H1 (cell line): ENCODE results near the gene DOCK9. TPM values are rescaled to one million over a fixed set of nuclear protein-coding genes. Genes with fewer than 3 reads are reported as not detected.

Experiments used
- CHD7 ChIP-seq: fragments of 300-600 bp; sonication (generic); IDR thresholded peaks from 2 replicates; pipeline ENCODE4 v1.7.1; 2012; ENCODE audit warnings: low read length, moderate library complexity, mild to moderate bottlenecking, inconsistent platforms; ENCODE audit not compliant: insufficient replicate concordance
- CTCF ChIP-seq, 3 experiments: IDR thresholded peaks; 1 replicate in 2 of 3; 2 replicates in 1 of 3; pipeline versions ENCODE4 v1.5.1 to v1.6.1; 2011; ENCODE audit warnings: low read length in 3 of 3, mild to moderate bottlenecking in 3 of 3, inconsistent platforms in 2 of 3, low read depth in 1 of 3, moderate library complexity in 1 of 3; ENCODE audit not compliant: insufficient read depth in 1 of 3; ENCODE audit errors: control extremely low read depth in 1 of 3
- EP300 ChIP-seq, 2 experiments: IDR thresholded peaks; 1 replicate in 1 of 2; 2 replicates in 1 of 2; pipeline ENCODE4 v1.6.1; 2011 to 2012; ENCODE audit warnings: low read depth in 2 of 2, low read length in 2 of 2, mild to moderate bottlenecking in 2 of 2, borderline replicate concordance in 1 of 2, inconsistent platforms in 1 of 2, moderate library complexity in 1 of 2
- FOSL1 ChIP-seq: IDR thresholded peaks from 2 replicates; pipeline ENCODE4 v1.6.1; 2011; ENCODE audit warnings: mild to moderate bottlenecking, low read depth, low read length, moderate library complexity; ENCODE audit not compliant: insufficient read depth
- polyA plus RNA-seq, 7 experiments: library from polyadenylated mRNA; depleted of rRNA in 3 of 7; stranded (reverse) in 5 of 7; unstranded in 2 of 7; fragments of >200 nt in 5 of 7; fragments of 200-250 nt in 2 of 7; gene quantifications; 1 replicate in 5 of 7; 2 replicates in 1 of 7; 4 replicates in 1 of 7; pipeline versions ENCODE4 v1.2.1 to v1.2.3, GENCODE V29; 2011 to 2013; ENCODE audit warnings: missing spikeins in 2 of 7, mixed read lengths in 2 of 7
- total RNA-seq: library from RNA; stranded (reverse); fragmentation: NEBNext Ultra II Directional; extraction: Animal tissue kit (Norgen Biotek cat#: 25700); gene quantifications from 2 replicates; pipeline ENCODE4 v1.2.1, GENCODE V29; 2021

DOCK9 gene
- total and polyA plus RNA-seq, 2 of the 8 experiments (the other 6 are each of a cell fraction or from before 2014, with no cell fraction given) = 21.6 to 31.5 TPM

GRCh38 chr13:98883998-98884397 is 93.9 kb downstream of the DOCK9 start (continued):
- TF ChIP-seq CHD7 = no peak
- TF ChIP-seq FOSL1 = no peak
- TF ChIP-seq CTCF (IDR thresholded peaks at IDR 0.05; ENCODE audit: control extremely low read depth in 1 of 3, insufficient read depth in 1 of 3, low read depth in 1 of 3, low read length in 3 of 3) = no peak
- TF ChIP-seq EP300 (IDR thresholded peaks at IDR 0.05; ENCODE audit: borderline replicate concordance in 1 of 2, low read depth in 2 of 2, low read length in 2 of 2) = no peak
